ENCODE measurements around the gene C11orf87. TPM values are rescaled to one million over a fixed set of nuclear protein-coding genes. Genes with fewer than 3 reads are reported as not detected.

Gene C11orf87
- total and polyA plus RNA-seq, 2 experiments from 2014 or later = 0.50 to 0.56 TPM

DNA sequence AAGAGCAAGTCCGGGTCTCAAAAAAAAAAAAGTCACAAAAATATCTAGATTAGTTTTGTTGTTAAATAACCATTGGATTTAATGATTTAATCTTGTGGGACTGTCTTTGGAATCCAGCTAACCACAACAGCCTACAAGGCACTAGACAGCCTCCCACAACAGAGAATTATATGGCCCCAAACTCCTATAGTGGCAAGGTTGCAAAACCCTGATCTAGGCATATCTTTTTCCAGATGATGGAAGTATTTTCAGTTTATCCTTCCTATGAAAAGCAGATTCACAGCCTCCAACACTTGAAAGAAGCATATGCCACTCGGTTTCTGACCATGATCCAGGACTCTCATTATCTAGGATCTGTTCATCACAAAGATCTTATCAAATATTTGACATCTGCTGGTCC, 5.4 kb upstream of the C11orf87 start:
- Histone ChIP-seq H3K27ac (ENCODE audit: low read depth) (no peak overlapping the region), H3K27me3 (ENCODE audit: insufficient read depth) (peaks cover 14% of the 10 kb centered on the region), H3K9me2 (ENCODE audit: insufficient read depth) (no peaks in the 10 kb centered on the region), H4K20me1 (replicated peaks; ENCODE audit: insufficient read depth) (no peaks in the 10 kb centered on the region; the same call in 1 of the 2 replicates), H2AFZ (no peak overlapping the region), H3K79me2 (replicated peaks; ENCODE audit: insufficient read depth) (no peaks in the 10 kb centered on the region), H3K36me3 (ENCODE audit: insufficient read depth) (no peaks in the 10 kb centered on the region; the same call in 1 of the 2 replicates), H3K4me3 (no peak overlapping the region), H3K4me2 (no peak overlapping the region), H3F3A (replicated peaks; ENCODE audit: low read depth) (no peaks in the 10 kb centered on the region), H3K4me1 (ENCODE audit: insufficient read depth) (no peaks in the 10 kb centered on the region)
- peaks cover 4% of the 10 kb centered on the region; the same call in 2 of the 3 replicates for H3K4me1 Mint-ChIP-seq
- peaks cover 6% of the 10 kb centered on the region for H3K27me3 Mint-ChIP-seq (ENCODE audit: insufficient read depth, low read depth, poor library complexity)
- DNase-seq (ENCODE audit: low spot score) (no peak), ATAC-seq (no peak)
- H3K9me3 Mint-ChIP-seq = no peaks in the 10 kb centered on the region
- no peak for TF ChIP-seq CREB1 (CRISPR knock-in tag; IDR thresholded peaks at IDR 0.05; ENCODE audit: low read depth)
- no peak for TF ChIP-seq NANOG (IDR thresholded peaks at IDR 0.05; ENCODE audit: borderline replicate concordance)
- no peak for TF ChIP-seq POLR2AphosphoS5 (IDR thresholded peaks at IDR 0.05; ENCODE audit: low read depth)
- TF ChIP-seq ZNF331 (CRISPR knock-in tag; IDR thresholded peaks at IDR 0.05; ENCODE audit: low read depth) = no peak
- TF ChIP-seq JUNB (IDR thresholded peaks at IDR 0.05; ENCODE audit: unreplicated experiment) = no peak
- TF ChIP-seq, protein P1, sequence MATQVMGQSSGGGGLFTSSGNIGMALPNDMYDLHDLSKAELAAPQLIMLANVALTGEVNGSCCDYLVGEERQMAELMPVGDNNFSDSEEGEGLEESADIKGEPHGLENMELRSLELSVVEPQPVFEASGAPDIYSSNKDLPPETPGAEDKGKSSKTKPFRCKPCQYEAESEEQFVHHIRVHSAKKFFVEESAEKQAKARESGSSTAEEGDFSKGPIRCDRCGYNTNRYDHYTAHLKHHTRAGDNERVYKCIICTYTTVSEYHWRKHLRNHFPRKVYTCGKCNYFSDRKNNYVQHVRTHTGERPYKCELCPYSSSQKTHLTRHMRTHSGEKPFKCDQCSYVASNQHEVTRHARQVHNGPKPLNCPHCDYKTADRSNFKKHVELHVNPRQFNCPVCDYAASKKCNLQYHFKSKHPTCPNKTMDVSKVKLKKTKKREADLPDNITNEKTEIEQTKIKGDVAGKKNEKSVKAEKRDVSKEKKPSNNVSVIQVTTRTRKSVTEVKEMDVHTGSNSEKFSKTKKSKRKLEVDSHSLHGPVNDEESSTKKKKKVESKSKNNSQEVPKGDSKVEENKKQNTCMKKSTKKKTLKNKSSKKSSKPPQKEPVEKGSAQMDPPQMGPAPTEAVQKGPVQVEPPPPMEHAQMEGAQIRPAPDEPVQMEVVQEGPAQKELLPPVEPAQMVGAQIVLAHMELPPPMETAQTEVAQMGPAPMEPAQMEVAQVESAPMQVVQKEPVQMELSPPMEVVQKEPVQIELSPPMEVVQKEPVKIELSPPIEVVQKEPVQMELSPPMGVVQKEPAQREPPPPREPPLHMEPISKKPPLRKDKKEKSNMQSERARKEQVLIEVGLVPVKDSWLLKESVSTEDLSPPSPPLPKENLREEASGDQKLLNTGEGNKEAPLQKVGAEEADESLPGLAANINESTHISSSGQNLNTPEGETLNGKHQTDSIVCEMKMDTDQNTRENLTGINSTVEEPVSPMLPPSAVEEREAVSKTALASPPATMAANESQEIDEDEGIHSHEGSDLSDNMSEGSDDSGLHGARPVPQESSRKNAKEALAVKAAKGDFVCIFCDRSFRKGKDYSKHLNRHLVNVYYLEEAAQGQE (IDR thresholded peaks at IDR 0.05; ENCODE audit: unreplicated experiment) = no peak
- no peak for TF ChIP-seq ZNF114 (CRISPR knock-in tag; IDR thresholded peaks at IDR 0.05)
- TF ChIP-seq, protein P2, sequence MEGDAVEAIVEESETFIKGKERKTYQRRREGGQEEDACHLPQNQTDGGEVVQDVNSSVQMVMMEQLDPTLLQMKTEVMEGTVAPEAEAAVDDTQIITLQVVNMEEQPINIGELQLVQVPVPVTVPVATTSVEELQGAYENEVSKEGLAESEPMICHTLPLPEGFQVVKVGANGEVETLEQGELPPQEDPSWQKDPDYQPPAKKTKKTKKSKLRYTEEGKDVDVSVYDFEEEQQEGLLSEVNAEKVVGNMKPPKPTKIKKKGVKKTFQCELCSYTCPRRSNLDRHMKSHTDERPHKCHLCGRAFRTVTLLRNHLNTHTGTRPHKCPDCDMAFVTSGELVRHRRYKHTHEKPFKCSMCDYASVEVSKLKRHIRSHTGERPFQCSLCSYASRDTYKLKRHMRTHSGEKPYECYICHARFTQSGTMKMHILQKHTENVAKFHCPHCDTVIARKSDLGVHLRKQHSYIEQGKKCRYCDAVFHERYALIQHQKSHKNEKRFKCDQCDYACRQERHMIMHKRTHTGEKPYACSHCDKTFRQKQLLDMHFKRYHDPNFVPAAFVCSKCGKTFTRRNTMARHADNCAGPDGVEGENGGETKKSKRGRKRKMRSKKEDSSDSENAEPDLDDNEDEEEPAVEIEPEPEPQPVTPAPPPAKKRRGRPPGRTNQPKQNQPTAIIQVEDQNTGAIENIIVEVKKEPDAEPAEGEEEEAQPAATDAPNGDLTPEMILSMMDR (conservative IDR thresholded peaks at IDR 0.05; ENCODE audit: low read depth in 2 of 2) = no peak
- no peak overlapping the region for H3K27ac Mint-ChIP-seq
- no peaks in the 10 kb centered on the region for H3K36me3 Mint-ChIP-seq (ENCODE audit: low read depth)
- H3K4me3 Mint-ChIP-seq = no peak overlapping the region

DNA sequence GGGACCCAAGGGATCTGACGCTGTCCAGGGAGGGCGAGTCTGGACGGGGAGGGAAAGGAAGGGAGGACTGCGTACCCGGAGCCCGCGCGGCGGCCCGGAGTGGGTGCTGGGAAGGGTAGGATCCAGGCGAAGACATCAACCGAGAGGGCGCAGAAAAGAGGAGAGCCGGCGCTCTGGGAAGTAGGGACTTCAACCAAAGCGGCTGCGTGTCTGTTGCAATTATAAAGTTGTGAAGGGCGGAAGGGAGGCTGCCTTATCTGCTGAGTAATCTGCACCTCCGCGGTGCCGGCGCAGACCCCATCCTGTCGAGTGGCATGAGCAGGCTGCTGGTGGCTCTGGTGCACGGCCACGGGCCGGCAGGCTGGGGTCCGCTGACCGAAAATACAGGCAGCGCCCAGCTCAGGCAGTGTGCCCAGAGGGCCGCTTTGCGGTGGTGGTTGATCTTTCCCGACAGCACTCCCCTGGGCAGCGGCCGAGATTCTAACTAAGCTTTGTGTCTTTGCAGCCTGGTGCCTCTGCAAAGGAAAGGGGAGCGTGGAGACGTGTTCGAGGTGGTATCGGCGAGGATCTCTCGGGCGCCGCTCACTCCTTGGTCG, 978 bp downstream of the C11orf87 start:
- H3K4me3 ChIP-seq = peak overlapping the region; percentile 68
- no peak overlapping the region for H3K27ac Mint-ChIP-seq
- peaks cover 13% of the 10 kb centered on the region for H4K20me1 ChIP-seq (replicated peaks; ENCODE audit: insufficient read depth)
- no peaks in the 10 kb centered on the region for H3F3A ChIP-seq (replicated peaks; ENCODE audit: low read depth)
- H3K4me1 ChIP-seq (ENCODE audit: insufficient read depth) = no peaks in the 10 kb centered on the region; the same call in 1 of the 2 replicates
- H3K36me3 ChIP-seq (ENCODE audit: insufficient read depth) = no peaks in the 10 kb centered on the region; the same call in 1 of the 2 replicates
- peaks cover 8% of the 10 kb centered on the region for H3K4me1 Mint-ChIP-seq
- peak; percentile 49 for ATAC-seq
- peak overlapping the region; percentile 91 for H3K4me2 ChIP-seq
- no peaks in the 10 kb centered on the region for H3K9me3 Mint-ChIP-seq
- DNase-seq (ENCODE audit: low spot score) = peak; percentile 52
- no peaks in the 10 kb centered on the region for H3K36me3 Mint-ChIP-seq (ENCODE audit: low read depth)
- H3K9me2 ChIP-seq (ENCODE audit: insufficient read depth) = no peaks in the 10 kb centered on the region
- peak overlapping the region; percentile 96 for H2AFZ ChIP-seq
- H3K79me2 ChIP-seq (replicated peaks; ENCODE audit: insufficient read depth) = no peaks in the 10 kb centered on the region
- H3K27ac ChIP-seq (ENCODE audit: low read depth) = no peak overlapping the region
- H3K4me3 Mint-ChIP-seq = peak overlapping the region; percentile 76
- H3K27me3 ChIP-seq (ENCODE audit: insufficient read depth) = peaks cover 49% of the 10 kb centered on the region
- H3K27me3 Mint-ChIP-seq (ENCODE audit: insufficient read depth, low read depth, poor library complexity) = peaks cover 35% of the 10 kb centered on the region
- TF ChIP-seq, protein P3, sequence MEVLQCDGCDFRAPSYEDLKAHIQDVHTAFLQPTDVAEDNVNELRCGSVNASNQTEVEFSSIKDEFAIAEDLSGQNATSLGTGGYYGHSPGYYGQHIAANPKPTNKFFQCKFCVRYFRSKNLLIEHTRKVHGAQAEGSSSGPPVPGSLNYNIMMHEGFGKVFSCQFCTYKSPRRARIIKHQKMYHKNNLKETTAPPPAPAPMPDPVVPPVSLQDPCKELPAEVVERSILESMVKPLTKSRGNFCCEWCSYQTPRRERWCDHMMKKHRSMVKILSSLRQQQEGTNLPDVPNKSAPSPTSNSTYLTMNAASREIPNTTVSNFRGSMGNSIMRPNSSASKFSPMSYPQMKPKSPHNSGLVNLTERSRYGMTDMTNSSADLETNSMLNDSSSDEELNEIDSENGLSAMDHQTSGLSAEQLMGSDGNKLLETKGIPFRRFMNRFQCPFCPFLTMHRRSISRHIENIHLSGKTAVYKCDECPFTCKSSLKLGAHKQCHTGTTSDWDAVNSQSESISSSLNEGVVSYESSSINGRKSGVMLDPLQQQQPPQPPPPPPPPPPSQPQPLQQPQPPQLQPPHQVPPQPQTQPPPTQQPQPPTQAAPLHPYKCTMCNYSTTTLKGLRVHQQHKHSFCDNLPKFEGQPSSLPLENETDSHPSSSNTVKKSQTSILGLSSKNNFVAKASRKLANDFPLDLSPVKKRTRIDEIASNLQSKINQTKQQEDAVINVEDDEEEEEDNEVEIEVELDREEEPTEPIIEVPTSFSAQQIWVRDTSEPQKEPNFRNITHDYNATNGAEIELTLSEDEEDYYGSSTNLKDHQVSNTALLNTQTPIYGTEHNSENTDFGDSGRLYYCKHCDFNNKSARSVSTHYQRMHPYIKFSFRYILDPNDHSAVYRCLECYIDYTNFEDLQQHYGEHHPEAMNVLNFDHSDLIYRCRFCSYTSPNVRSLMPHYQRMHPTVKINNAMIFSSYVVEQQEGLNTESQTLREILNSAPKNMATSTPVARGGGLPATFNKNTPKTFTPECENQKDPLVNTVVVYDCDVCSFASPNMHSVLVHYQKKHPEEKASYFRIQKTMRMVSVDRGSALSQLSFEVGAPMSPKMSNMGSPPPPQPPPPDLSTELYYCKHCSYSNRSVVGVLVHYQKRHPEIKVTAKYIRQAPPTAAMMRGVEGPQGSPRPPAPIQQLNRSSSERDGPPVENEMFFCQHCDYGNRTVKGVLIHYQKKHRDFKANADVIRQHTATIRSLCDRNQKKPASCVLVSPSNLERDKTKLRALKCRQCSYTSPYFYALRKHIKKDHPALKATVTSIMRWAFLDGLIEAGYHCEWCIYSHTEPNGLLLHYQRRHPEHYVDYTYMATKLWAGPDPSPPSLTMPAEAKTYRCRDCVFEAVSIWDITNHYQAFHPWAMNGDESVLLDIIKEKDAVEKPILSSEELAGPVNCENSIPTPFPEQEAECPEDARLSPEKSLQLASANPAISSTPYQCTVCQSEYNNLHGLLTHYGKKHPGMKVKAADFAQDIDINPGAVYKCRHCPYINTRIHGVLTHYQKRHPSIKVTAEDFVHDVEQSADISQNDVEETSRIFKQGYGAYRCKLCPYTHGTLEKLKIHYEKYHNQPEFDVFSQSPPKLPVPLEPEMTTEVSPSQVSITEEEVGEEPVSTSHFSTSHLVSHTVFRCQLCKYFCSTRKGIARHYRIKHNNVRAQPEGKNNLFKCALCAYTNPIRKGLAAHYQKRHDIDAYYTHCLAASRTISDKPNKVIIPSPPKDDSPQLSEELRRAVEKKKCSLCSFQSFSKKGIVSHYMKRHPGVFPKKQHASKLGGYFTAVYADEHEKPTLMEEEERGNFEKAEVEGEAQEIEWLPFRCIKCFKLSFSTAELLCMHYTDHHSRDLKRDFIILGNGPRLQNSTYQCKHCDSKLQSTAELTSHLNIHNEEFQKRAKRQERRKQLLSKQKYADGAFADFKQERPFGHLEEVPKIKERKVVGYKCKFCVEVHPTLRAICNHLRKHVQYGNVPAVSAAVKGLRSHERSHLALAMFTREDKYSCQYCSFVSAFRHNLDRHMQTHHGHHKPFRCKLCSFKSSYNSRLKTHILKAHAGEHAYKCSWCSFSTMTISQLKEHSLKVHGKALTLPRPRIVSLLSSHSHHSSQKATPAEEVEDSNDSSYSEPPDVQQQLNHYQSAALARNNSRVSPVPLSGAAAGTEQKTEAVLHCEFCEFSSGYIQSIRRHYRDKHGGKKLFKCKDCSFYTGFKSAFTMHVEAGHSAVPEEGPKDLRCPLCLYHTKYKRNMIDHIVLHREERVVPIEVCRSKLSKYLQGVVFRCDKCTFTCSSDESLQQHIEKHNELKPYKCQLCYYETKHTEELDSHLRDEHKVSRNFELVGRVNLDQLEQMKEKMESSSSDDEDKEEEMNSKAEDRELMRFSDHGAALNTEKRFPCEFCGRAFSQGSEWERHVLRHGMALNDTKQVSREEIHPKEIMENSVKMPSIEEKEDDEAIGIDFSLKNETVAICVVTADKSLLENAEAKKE (CRISPR knock-in tag; IDR thresholded peaks at IDR 0.05) = no peak
- TF ChIP-seq ZNF331 (CRISPR knock-in tag; IDR thresholded peaks at IDR 0.05; ENCODE audit: low read depth) = no peak
- no peak for TF ChIP-seq NANOG (IDR thresholded peaks at IDR 0.05; ENCODE audit: borderline replicate concordance)
- TF ChIP-seq EZH2 (IDR thresholded peaks at IDR 0.05; ENCODE audit: low read depth, unreplicated experiment) = peak; percentile 67

All from GM23338 (cell line).